NCI-H128 (cell line): ENCODE results near the gene MYBPC1.

Experiments used
- DNase-seq: peaks from one replicate; lab custom pipeline; 2025; ENCODE audit not compliant: unreplicated experiment; lab: John Stamatoyannopoulos, UW

MYBPC1 gene

DNA sequence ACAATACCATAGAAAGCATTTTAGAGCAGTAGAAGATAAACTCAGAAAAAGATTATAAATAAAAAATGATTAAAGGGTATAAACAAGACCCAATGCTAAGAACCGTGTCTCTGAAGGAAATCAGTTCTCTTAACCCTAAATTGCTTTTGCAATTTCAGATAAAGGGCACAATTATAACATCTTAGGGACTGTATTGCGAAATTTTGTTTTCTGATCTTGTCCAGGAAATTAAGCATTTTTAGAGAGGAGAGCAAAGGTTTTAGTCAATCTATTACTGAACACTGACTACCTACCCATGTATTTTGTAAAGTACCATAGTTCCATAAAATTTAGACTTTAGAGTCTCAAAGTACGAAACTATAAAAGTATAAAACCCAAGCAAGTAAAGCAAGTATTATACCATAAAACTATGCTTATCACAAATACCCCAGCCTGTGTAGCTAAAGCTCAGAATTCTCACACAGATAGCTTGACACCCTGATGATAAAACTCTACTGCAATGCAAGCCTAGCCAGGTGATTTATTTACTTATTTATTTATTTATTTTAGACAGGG, 95.8 kb downstream of the MYBPC1 start:
- DNase-seq = no peak

GRCh38 chr12:101691503-101692096, 96.8 kb downstream of the MYBPC1 start:
- no peak for DNase-seq

DNA sequence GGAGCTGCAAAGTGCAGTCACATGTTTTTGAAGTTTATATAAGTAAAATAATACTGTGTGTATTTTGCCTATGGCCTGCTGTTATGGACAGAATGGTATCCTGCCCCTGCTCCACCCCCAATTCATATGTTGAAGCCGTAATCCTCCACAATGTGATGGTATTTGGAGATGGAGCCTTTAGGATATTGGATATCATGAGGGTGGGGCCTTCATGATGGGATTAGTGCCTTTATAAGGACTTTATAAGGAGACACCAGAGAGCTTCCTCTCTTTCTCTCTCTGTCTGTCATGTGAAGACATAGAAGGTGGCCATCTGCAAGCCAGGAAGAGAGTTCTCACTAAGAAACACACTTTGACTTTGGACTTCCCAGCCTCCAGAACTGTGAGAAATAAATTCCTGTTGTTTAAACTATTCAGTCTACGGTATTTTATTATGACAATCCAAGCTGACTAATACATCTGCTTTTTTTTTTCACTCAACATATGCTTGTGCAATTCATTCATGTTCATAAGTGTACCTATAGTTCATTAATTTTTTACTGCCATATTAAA, 99.6 kb downstream of the MYBPC1 start:
- no peak for DNase-seq

- no peak for DNase-seq
These were observed 100.2 kb downstream of the MYBPC1 start for GRCh38 chr12:101694986-101695385.

DNA sequence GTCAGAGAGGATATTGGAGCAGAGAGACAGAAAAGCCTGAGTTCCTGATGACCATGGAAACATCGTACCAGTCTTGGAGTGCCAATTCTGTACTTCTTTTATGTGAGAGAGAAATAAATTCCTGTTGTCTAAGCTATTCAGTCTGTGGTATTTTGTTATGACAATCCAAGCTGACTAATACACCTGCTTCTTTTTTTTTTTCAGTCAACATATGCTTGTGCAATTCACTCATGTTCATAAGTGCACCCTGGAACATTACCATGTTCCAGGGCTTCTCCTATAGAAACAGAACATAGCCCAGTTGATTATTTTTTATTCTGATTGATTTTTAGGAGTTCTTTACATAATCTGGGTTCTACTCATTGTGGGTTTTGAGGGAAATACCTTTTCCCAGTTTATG, 100.9 kb downstream of the MYBPC1 start:
- DNase-seq = no peak

GRCh38 chr12:101696251-101697196, 101.8 kb downstream of the MYBPC1 start:
- DNase-seq = no peak

GRCh38 chr12:101697197-101697929, 102.6 kb downstream of the MYBPC1 start, which contains the start of gene CHPT1:
Gene CHPT1, plus strand, starts transcription at chr12:101697640. Its CDS starts 222 bp downstream, at chr12:101697862.
- DNase-seq = peak; percentile 39

DNA sequence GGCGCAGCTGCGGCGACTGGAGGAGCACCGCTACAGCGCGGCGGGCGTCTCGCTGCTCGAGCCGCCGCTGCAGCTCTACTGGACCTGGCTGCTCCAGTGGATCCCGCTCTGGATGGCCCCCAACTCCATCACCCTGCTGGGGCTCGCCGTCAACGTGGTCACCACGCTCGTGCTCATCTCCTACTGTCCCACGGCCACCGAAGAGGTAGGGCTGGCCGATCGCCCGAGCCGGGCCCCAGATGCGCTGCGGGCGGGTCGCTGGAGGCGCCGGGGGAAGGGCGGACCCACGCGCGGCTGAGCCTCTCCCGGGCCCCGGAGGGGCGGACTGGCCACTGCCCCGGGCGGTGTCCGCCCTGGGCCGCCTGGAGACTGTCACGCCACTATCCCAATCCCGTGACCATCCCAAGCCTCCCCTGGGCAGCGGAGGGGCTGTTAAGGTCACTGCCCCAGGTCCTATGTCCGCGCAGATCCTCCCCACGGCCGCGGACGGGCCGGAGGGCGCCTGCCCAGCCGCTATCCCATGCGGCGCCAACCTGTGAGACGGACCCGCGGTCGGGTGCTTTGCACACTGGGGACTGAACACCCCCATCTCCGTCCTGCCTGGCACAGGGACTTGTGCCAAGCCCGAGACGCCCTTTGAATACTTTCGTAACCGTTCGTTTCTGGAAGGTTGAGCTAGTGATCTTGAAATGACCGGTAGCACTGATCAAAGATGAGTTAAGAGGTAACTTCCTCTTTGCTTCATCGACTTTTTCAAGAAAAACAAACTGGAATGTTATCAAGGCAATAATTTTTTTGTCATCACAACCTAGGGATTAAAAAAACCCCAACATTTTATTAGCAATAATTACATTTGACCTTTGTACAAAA, 103.4 kb downstream of the MYBPC1 start:
- DNase-seq = no peak

- DNase-seq = no peak
These were observed 104.1 kb downstream of the MYBPC1 start for GRCh38 chr12:101698800-101699347.

DNA sequence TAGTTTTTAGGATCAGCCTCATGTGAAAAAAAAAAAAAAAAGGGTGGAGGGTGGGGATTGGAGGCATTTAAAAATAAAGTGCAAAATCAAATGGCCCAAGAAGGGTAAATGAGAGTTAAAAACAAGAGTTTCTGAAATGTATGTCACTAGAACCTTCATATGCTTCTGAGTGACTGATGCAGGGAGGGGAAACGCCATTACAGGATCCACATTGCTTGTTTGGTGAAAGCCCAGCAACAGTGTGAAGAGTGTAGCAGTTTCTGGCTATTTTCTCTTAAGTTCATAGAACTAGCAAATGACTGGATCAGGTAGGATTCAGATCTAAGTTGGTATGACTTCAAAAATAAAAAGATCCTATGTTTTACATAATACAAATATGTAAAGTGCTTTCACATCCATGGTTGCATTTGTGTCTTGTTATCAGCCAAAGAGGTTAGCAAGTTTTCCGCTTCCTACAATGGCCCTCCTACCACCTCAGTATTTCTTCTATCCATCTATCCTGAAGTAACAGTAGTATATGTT, 105.6 kb downstream of the MYBPC1 start:
- no peak for DNase-seq

DNA sequence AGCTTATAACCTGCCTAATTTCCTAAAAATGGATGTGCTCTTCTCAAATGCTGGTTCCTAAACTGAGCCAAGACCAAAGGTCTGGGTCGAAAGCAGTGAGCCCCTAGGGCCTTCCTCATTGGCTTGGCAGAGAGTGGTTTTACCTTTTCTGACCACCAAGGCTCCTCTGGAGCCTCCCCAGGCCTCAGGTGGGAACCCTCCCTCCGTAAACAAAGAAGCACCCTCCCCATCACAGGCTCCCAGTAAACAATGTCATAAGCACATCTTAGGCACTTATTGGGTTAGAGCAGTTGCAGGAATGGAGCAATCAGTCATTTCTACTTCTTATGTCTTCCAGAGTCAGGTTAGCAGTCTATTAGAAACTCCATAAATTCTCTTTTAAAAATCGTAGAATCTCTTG, 108.7 kb downstream of the MYBPC1 start:
- DNase-seq = no peak

- no peak for DNase-seq
These were observed 111.6 kb downstream of the MYBPC1 start for GRCh38 chr12:101706403-101706802.

DNA sequence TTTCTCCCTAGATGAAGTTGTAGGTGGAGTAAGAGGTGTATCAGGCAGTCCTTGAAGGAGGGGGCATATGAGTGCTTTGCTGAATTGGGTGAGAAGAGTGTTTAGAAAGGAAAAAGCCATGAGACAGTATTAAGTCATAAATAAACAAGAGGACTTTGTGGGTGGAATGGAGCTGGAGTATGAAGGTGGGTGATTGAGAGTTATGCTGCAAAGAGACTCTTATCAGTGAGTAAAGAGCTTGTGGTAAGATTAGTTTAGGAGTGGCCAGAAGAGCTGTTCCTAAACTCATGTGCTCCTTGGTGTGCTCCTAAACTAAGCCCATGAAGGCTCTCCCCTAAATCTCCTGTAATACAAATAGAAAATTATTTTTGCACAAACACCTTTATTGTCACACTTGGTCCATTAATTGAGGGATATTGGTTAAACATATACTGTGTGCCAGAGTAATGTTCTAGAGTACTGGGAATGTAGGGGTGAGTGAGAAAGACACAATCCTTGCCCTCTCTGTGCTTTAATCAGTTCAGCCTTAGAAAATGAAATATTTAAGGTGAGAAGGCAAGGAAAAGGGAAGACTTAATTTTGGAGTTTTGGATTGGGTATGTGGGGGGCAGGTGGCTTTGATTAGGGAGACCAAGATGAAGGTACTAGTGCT, 112.5 kb downstream of the MYBPC1 start:
- no peak for DNase-seq

- no peak for DNase-seq
These were observed 115.5 kb downstream of the MYBPC1 start for GRCh38 chr12:101710288-101710687.

- no peak for DNase-seq
These were observed 118.4 kb downstream of the MYBPC1 start for GRCh38 chr12:101713059-101713682.

GRCh38 chr12:101713930-101714329, 119.2 kb downstream of the MYBPC1 start:
- DNase-seq = no peak

GRCh38 chr12:101714877-101715444, 120.2 kb downstream of the MYBPC1 start:
- DNase-seq = no peak

- no peak for DNase-seq
These were observed 124.8 kb downstream of the MYBPC1 start for GRCh38 chr12:101719566-101719965.
